OCI-LY3 (cell line): ENCODE measurements around the gene DGAT2.

Source experiments
- CTCF ChIP-seq: fragments of 200-600, 300-600 bp; sonication (generic); IDR thresholded peaks from 2 replicates; pipeline ENCODE4 v1.5.1; 2014; ENCODE audit warnings: antibody characterized with exemption, low read length, low read depth
- EZH2phosphoT487 ChIP-seq: fragments of 200-600 bp; shearing (Covaris generic); IDR thresholded peaks from 2 replicates; pipeline ENCODE4 v1.6.1; 2018; ENCODE audit warnings: antibody characterized with exemption, mixed run types, low read depth

- TF ChIP-seq EZH2phosphoT487 (no peak), CTCF (no peak)
Measured at GRCh38 chr11:75766443-75767227, 1.9 kb upstream of the DGAT2 start.
